GM21515 (cell line): ENCODE measurements around the gene UBTD1.

ENCODE experiments used
- ATAC-seq: cut with Tn5 transposase; IDR thresholded peaks from one replicate; pipeline ENCODE4 v1.9.1; 2021; ENCODE audit not compliant: unreplicated experiment

The UBTD1 gene

GRCh38 chr10:97582169-97582568 lies 83.4 kb downstream of the UBTD1 start:
- no peak for ATAC-seq

GRCh38 chr10:97583476-97583875 lies 84.8 kb downstream of the UBTD1 start:
- no peak for ATAC-seq

- ATAC-seq, result no peak
These were observed 85.5 kb downstream of the UBTD1 start, which contains the start of gene HOGA1 for GRCh38 chr10:97584060-97584797. TSS of gene HOGA1 (plus strand) at chr10:97584389. CDS start at chr10:97584704, 315 bp downstream.

- ATAC-seq, result no peak
These were observed 86.2 kb downstream of the UBTD1 start for GRCh38 chr10:97584798-97585438.

GRCh38 chr10:97585439-97585811 lies 86.7 kb downstream of the UBTD1 start:
- ATAC-seq, result no peak

- no peak for ATAC-seq
These were observed 88.5 kb downstream of the UBTD1 start for GRCh38 chr10:97587183-97587582.

- ATAC-seq, result no peak
These were observed 90.8 kb downstream of the UBTD1 start, which contains the start of gene C10orf62 for GRCh38 chr10:97589479-97589878. TSS of gene C10orf62 (plus strand) at chr10:97589721. CDS start at chr10:97589898, 177 bp downstream.

- ATAC-seq, result no peak
These were observed 91.5 kb downstream of the UBTD1 start for GRCh38 chr10:97590082-97590747.

- no peak for ATAC-seq
These were observed 92.2 kb downstream of the UBTD1 start for GRCh38 chr10:97590748-97591495.

GRCh38 chr10:97593421-97593820 lies 94.7 kb downstream of the UBTD1 start:
- ATAC-seq, result no peak

- no peak for ATAC-seq
These were observed 97.7 kb downstream of the UBTD1 start for GRCh38 chr10:97596101-97597082.

GRCh38 chr10:97597778-97598177 lies 99.1 kb downstream of the UBTD1 start:
- ATAC-seq, result no peak

- ATAC-seq, result no peak
These were observed 99.9 kb downstream of the UBTD1 start for GRCh38 chr10:97598407-97599271.

GRCh38 chr10:97599272-97599619 lies 100.5 kb downstream of the UBTD1 start:
- ATAC-seq, result no peak

GRCh38 chr10:97600616-97601015 lies 101.9 kb downstream of the UBTD1 start:
- ATAC-seq, result no peak

GRCh38 chr10:97601268-97602215 lies 102.8 kb downstream of the UBTD1 start:
- no peak for ATAC-seq

- no peak for ATAC-seq
These were observed 108.4 kb downstream of the UBTD1 start for GRCh38 chr10:97607095-97607636.
